GM18951 (cell line): ENCODE data around the gene ADCY9.

Experiments
- POLR2A ChIP-seq: IDR thresholded peaks from 4 replicates; pipeline ENCODE4 v1.6.1; 2011; ENCODE audit warnings: mild to moderate bottlenecking; ENCODE audit not compliant: insufficient read length, insufficient read depth; ENCODE audit errors: extremely low read depth
- in situ Hi-C: fragments of 300-500 bp; cut with MboI; formaldehyde crosslinking; loops from one replicate; pipeline ENCODE4 v1.12.0; 2022; ENCODE audit warnings: low sequenced_read_pairs, mixed read lengths, inconsistent platforms; ENCODE audit not compliant: unreplicated experiment

The ADCY9 gene

DNA sequence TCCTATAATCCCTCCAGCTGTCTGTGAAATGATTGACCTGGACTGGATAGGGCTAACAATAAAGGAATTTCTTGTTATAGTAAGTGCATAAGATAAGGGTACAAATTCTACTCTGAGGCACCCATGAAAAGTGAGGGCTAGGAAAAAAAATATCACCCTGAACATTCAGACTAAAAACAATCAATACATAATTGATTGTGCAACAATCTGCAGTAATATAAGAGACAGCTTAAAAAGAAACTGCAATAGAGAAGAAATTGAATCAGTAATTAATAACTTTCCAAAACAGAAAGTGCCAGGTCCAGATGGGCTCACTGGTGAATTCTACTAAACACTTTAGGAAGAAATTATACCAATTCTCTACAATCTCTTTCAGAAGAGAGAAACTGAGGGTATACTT is 191.5 kb downstream of the ADCY9 start:
- in situ Hi-C loops, result no loop called here
- TF ChIP-seq POLR2A, result no peak

DNA sequence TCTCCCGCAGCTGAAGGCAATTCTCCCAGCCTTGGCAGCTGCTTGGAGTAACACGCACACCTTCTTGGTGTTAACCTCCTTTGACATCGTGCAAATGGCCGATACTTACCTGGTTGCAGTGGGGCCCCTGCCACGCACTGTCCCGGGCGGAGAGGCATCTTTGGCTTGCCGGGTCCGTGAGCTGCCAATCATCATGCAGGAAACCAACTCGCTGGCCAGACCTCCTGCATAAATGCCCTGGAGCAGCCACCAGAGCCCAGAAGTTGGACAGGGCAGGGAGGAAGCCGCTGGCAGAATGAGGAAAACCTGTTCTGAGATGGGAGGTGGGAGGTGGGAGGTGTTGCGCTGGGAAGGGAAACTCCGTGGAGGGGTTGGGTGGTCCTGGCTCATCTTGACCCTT is 194.0 kb downstream of the ADCY9 start:
- TF ChIP-seq POLR2A, result no peak
- in situ Hi-C loops, result no loop called here

DNA sequence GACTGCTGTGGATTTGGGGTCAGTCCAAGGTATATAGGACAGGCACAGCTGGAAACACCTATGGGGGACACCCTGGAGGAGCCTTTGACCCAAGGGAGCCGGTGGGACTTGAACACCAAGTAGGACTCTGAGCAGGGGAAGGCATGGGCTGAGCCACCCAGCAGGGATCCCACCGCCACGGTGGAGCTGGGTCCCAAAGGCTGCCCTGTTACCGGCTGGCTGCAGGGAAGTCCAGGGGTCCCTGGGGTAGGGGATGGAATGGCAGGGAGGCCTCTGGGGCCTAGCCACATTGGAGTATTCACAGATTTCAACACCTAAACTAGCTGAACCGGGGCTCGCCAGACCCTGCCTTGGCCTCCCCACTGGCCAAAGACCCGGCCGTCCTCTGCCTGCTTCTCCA is 196.0 kb downstream of the ADCY9 start:
- TF ChIP-seq POLR2A, result no peak

DNA sequence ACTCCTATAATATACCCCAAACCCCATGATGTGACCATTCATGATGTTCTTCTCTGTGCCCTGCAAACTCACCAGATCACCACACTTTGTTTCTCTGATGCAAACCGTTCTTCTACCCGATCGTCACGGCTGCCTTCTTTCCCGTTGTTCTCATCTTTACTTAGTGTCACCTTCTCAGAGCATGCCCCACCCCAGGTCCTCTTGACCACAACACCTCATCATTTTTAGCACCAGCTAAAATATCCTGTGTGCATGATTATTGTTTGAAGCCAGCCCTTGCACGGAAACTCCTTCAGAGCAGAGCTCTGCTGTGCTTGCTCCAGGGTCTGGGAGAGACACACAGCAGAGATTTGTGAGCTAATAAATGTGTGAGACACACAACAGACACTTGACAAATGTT is 196.8 kb downstream of the ADCY9 start:
- in situ Hi-C loops, result no loop called here
- TF ChIP-seq POLR2A, result no peak

More for the DNA sequence above, 196.0 kb downstream of the ADCY9 start:
- in situ Hi-C loops, result no loop called here

DNA sequence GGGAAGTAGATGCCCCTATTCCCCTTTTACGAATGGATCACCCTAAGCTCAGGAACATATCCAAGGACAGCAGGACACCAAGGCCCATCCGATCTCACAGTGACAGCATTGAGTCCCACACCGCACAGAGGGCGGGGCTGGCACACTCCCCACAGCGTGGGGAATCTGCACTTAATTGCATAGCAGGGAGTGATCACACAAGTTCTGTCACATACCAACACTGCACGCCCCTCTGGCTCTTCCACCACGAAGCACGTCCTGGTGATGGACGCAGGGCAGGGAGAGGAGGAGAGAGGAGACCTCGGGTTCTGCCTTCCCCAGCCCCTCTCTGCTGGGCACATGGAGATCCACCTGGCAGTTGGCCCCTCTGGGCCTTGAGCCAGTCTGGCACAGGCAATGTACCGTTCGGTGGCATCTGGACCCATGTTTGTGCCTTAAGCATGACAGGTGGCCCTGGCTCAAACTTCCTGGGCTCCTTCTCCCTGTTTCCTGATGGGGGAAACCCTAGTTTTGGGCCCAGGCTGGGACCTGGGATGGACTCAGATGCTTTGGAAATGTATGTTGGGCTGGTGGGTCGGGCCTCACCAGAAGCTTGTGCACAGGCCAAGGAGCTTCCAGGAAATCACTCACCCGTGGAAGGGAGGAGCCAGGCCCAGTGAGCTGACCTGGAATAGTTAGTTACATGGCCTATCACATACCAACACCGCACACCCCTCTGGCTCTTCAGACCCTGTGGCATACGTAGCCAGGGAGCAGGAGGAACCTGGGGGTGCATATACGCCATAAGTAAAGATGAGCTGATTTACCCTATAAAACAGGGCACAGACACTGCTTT is 200.6 kb downstream of the ADCY9 start:
- in situ Hi-C loops, result no loop called here
- TF ChIP-seq POLR2A, result no peak

DNA sequence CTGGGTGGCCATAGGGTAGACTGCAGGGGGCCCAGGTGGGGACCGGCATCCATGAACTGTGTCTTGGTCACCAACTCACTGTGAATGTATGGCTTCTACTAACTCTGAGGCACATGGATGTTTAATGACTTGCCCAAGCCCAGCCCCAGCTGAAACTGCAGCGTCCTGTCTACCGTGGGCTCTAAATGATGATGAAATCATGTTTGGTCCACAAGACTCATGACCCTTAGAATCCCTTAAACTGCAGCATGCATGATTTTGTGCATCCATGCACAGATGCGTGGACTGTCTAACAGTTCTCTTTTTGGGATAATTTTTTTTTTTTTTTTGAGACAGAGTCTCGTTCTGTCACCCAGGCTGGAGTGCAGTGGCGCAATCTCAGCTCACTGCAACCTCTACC is 203.3 kb downstream of the ADCY9 start:
- no peak for TF ChIP-seq POLR2A
- in situ Hi-C loops, result no loop called here
